ENCODE results near the gene PDPK1. TPM values are rescaled to one million over a fixed set of nuclear protein-coding genes. Genes with fewer than 3 reads are reported as not detected.
"Not testable (repeated sequence)": the region's sequence is repeated elsewhere in the genome, so short reads cannot be mapped to it uniquely, and the experiment has no call there.

PDPK1 gene
- total and polyA plus RNA-seq, 2 experiments from 2014 or later = 19.3 to 25.8 TPM

DNA sequence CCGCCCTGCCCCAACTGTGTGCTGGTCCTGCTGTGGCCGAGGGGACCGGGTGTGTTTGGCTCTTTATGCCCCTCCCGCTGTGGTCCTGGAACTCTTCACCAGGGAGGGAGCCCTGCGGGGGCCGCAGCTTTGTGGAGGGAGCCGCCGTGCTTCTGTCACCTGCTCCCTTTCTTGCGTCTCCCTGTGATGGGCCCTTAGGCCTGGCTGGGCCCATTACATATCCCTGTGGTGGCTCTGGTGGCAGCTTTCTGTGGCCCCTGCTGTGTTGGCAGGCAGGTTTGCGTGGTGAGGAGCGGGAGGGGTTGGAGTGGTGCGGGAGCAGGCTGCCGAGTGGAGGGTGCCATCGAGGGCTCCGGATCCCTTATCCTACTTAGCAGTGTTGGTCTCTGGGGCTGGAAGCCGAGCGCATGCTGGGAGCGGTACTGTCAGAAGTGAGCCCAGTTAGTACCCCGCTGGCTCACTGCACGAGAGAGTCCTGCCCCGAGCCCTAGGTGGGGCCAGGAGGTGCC lies 60.4 kb downstream of the PDPK1 start (continued):
- TF ChIP-seq, protein P1, sequence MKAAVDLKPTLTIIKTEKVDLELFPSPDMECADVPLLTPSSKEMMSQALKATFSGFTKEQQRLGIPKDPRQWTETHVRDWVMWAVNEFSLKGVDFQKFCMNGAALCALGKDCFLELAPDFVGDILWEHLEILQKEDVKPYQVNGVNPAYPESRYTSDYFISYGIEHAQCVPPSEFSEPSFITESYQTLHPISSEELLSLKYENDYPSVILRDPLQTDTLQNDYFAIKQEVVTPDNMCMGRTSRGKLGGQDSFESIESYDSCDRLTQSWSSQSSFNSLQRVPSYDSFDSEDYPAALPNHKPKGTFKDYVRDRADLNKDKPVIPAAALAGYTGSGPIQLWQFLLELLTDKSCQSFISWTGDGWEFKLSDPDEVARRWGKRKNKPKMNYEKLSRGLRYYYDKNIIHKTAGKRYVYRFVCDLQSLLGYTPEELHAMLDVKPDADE (IDR thresholded peaks at IDR 0.05) = no peak
- TF ChIP-seq ZNF331 (CRISPR knock-in tag; IDR thresholded peaks at IDR 0.05; ENCODE audit: low read depth) = no peak
- TF ChIP-seq CREB1 (CRISPR knock-in tag; IDR thresholded peaks at IDR 0.05; ENCODE audit: low read depth) = no peak

DNA sequence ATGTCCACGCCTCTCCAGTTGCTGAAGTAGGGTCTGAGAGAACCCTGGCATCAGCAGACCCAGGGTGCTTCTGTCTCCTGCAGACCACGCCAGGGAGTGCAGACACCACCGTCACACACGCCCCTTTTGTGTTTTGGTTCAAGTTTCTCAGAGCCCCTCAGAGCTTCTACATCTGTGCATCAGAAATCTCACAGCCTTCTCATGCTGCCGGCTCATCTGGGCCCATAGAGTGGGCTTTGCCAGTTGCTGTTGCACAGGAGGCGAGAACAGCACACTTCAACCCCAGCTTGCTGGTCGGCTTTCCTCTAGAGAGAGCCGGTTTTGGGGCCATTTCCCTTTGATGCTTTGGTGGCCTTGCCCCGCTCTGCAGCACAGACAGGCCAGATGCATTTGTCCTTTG lies 60.9 kb downstream of the PDPK1 start:
- Histone ChIP-seq H3K9me2 (ENCODE audit: insufficient read depth) (no peaks in the 10 kb centered on the region), H3K4me1 (ENCODE audit: insufficient read depth) (0 out of 2 replicates have a peak, but pooled peaks cover 3% of the 10 kb centered on the region), H3K79me2 (replicated peaks; ENCODE audit: insufficient read depth) (peaks cover 3% of the 10 kb centered on the region), H3F3A (replicated peaks; ENCODE audit: low read depth) (peaks cover 4% of the 10 kb centered on the region; the same call in 1 of the 2 replicates), H3K27me3 (ENCODE audit: insufficient read depth) (no peaks in the 10 kb centered on the region), H3K36me3 (ENCODE audit: insufficient read depth) (no peaks in the 10 kb centered on the region), H3K27ac (ENCODE audit: low read depth) (no peak overlapping the region), H3K4me2 (no peak overlapping the region), H3K4me3 (no peak overlapping the region), H4K20me1 (replicated peaks; ENCODE audit: insufficient read depth) (no peaks in the 10 kb centered on the region), H2AFZ (no peak overlapping the region)
- peaks cover 12% of the 10 kb centered on the region for H3K27me3 Mint-ChIP-seq (ENCODE audit: insufficient read depth, low read depth, poor library complexity)
- TF ChIP-seq EZH2phosphoT487 (IDR thresholded peaks at IDR 0.05; ENCODE audit: unreplicated experiment) = no peak
- no peak for TF ChIP-seq STAT1 (IDR thresholded peaks at IDR 0.05; ENCODE audit: unreplicated experiment)
- H3K27ac Mint-ChIP-seq = no peak overlapping the region
- DNase-seq (ENCODE audit: low spot score) = no peak
- H3K36me3 Mint-ChIP-seq (ENCODE audit: low read depth) = peaks cover 7% of the 10 kb centered on the region; the same call in 2 of the 3 replicates
- no peak overlapping the region for H3K4me3 Mint-ChIP-seq
- no peaks in the 10 kb centered on the region for H3K4me1 Mint-ChIP-seq
- no peak for ATAC-seq
- no peaks in the 10 kb centered on the region; the same call in 2 of the 3 replicates for H3K9me3 Mint-ChIP-seq

DNA sequence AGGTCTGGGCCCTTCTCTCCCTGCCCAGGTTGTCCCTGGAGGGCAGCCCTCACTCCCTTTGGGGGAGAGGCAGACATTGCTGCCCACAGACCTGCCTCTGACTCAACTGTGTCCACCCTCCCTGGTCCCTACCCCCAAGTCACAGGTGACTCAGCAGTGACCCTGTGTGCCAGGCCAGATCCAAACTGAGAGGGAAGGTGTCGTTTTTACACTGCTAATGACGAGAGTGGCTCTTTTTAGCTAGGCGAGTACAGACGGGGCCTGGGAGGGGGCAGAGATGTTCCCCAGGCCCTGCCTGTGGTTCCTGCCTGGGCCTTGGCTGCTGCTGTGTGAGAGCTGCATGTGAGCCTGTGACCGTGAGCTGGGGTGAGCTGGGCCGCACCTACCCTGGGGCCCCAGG lies 61.3 kb downstream of the PDPK1 start:
- H3K27ac ChIP-seq (ENCODE audit: low read depth); H3K27me3 ChIP-seq (ENCODE audit: insufficient read depth); DNase-seq (ENCODE audit: low spot score); H3K4me1 Mint-ChIP-seq; H2AFZ ChIP-seq; H4K20me1 ChIP-seq (replicated peaks; ENCODE audit: insufficient read depth); H3K9me3 Mint-ChIP-seq; H3K4me3 ChIP-seq; H3K4me3 Mint-ChIP-seq; H3F3A ChIP-seq (replicated peaks; ENCODE audit: low read depth); H3K4me2 ChIP-seq; H3K27ac Mint-ChIP-seq; H3K36me3 Mint-ChIP-seq (ENCODE audit: low read depth); H3K9me2 ChIP-seq (ENCODE audit: insufficient read depth); ATAC-seq; H3K36me3 ChIP-seq (ENCODE audit: insufficient read depth); H3K4me1 ChIP-seq (ENCODE audit: insufficient read depth); H3K79me2 ChIP-seq (replicated peaks; ENCODE audit: insufficient read depth): not testable (repeated sequence)
- H3K27me3 Mint-ChIP-seq (ENCODE audit: insufficient read depth, low read depth, poor library complexity) = peaks cover 13% of the 10 kb centered on the region

DNA sequence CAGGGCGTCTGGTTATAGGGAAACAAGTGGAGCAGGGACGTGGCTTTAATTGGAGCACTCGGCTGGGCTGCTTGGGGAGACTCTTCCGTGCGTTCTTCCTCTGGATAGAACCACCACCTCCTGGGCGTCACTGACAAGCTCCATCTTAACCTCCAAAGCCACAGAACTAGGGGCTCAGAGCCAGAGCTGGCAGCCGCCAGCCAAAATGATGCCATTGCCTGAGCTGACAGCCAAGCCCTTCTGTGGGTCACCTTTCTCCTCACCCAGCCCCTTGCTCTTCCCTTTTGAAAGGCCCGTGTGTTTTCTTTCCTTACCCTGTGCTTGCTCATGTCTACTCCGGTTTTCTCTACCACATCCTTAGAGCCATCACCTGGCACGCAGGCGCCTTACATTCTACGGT lies 62.0 kb downstream of the PDPK1 start:
- H3K36me3 ChIP-seq (ENCODE audit: insufficient read depth); H2AFZ ChIP-seq; H3K4me3 Mint-ChIP-seq; DNase-seq (ENCODE audit: low spot score); H3K79me2 ChIP-seq (replicated peaks; ENCODE audit: insufficient read depth); H3K9me3 Mint-ChIP-seq; H3K27me3 ChIP-seq (ENCODE audit: insufficient read depth); H3K27ac Mint-ChIP-seq; H3K4me3 ChIP-seq; H4K20me1 ChIP-seq (replicated peaks; ENCODE audit: insufficient read depth); ATAC-seq; H3F3A ChIP-seq (replicated peaks; ENCODE audit: low read depth); H3K4me1 Mint-ChIP-seq; H3K9me2 ChIP-seq (ENCODE audit: insufficient read depth); H3K4me1 ChIP-seq (ENCODE audit: insufficient read depth); H3K27ac ChIP-seq (ENCODE audit: low read depth); H3K36me3 Mint-ChIP-seq (ENCODE audit: low read depth); H3K4me2 ChIP-seq: not testable (repeated sequence)
- peaks cover 13% of the 10 kb centered on the region for H3K27me3 Mint-ChIP-seq (ENCODE audit: insufficient read depth, low read depth, poor library complexity)

- not testable (repeated sequence) for H3K4me3 ChIP-seq; H3K4me2 ChIP-seq; ATAC-seq; H3F3A ChIP-seq (replicated peaks; ENCODE audit: low read depth); H3K4me1 ChIP-seq (ENCODE audit: insufficient read depth); DNase-seq (ENCODE audit: low spot score); H3K36me3 ChIP-seq (ENCODE audit: insufficient read depth); H3K4me1 Mint-ChIP-seq; H3K9me2 ChIP-seq (ENCODE audit: insufficient read depth); H3K4me3 Mint-ChIP-seq; H3K27me3 ChIP-seq (ENCODE audit: insufficient read depth); H3K9me3 Mint-ChIP-seq; H2AFZ ChIP-seq; H3K27ac Mint-ChIP-seq; H3K27ac ChIP-seq (ENCODE audit: low read depth); H4K20me1 ChIP-seq (replicated peaks; ENCODE audit: insufficient read depth)
- Mint-ChIP-seq H3K36me3 (ENCODE audit: low read depth) (peaks cover 13% of the 10 kb centered on the region), H3K27me3 (ENCODE audit: insufficient read depth, low read depth, poor library complexity) (peaks cover 13% of the 10 kb centered on the region)
- peaks cover 20% of the 10 kb centered on the region for H3K79me2 ChIP-seq (replicated peaks; ENCODE audit: insufficient read depth)
Observed at GRCh38 chr16:2601301-2602025, 63.6 kb downstream of the PDPK1 start.

- Mint-ChIP-seq H3K36me3 (ENCODE audit: low read depth) (peaks cover 13% of the 10 kb centered on the region), H3K27me3 (ENCODE audit: insufficient read depth, low read depth, poor library complexity) (peaks cover 13% of the 10 kb centered on the region)
- not testable (repeated sequence) for H3K27me3 ChIP-seq (ENCODE audit: insufficient read depth); H3F3A ChIP-seq (replicated peaks; ENCODE audit: low read depth); H3K4me1 ChIP-seq (ENCODE audit: insufficient read depth); DNase-seq (ENCODE audit: low spot score); H3K4me3 Mint-ChIP-seq; H4K20me1 ChIP-seq (replicated peaks; ENCODE audit: insufficient read depth); H3K27ac Mint-ChIP-seq; ATAC-seq; H3K4me3 ChIP-seq; H3K27ac ChIP-seq (ENCODE audit: low read depth); H3K9me2 ChIP-seq (ENCODE audit: insufficient read depth); H3K9me3 Mint-ChIP-seq; H3K36me3 ChIP-seq (ENCODE audit: insufficient read depth); H3K4me2 ChIP-seq; H2AFZ ChIP-seq; H3K4me1 Mint-ChIP-seq
- peaks cover 20% of the 10 kb centered on the region for H3K79me2 ChIP-seq (replicated peaks; ENCODE audit: insufficient read depth)
Observed at GRCh38 chr16:2602175-2602574, 64.4 kb downstream of the PDPK1 start.

Data from GM23338 (cell line).